Measurements from ENCODE around the gene ULBP2. TPM values are rescaled to one million over a fixed set of nuclear protein-coding genes. Genes with fewer than 3 reads are reported as not detected.

ULBP2 gene, protein sequence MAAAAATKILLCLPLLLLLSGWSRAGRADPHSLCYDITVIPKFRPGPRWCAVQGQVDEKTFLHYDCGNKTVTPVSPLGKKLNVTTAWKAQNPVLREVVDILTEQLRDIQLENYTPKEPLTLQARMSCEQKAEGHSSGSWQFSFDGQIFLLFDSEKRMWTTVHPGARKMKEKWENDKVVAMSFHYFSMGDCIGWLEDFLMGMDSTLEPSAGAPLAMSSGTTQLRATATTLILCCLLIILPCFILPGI
- total RNA-seq: under 1 TPM; 0.65 TPM

- CTCF ChIA-PET: interaction anchor here (0.6 kb wide), 2 partner anchors 27 to 129 kb away, joined by 3 read pairs; no protein-coding TSS in a partner anchor
- POLR2A ChIA-PET: no interaction called here
Observed at GRCh38 chr6:149941583-149942460, at the start of gene ULBP2. TSS of gene ULBP2 (plus strand) at chr6:149942014. CDS start at chr6:149942073, 59 bp downstream.

GRCh38 chr6:149895048-149895590 lies 46.7 kb upstream of the ULBP2 start:
- CTCF ChIA-PET: interaction anchor here (1.5 kb wide), 1 partner anchor 9 kb away, joined by 3 read pairs; no protein-coding TSS in a partner anchor
- POLR2A ChIA-PET: no interaction called here

DNA sequence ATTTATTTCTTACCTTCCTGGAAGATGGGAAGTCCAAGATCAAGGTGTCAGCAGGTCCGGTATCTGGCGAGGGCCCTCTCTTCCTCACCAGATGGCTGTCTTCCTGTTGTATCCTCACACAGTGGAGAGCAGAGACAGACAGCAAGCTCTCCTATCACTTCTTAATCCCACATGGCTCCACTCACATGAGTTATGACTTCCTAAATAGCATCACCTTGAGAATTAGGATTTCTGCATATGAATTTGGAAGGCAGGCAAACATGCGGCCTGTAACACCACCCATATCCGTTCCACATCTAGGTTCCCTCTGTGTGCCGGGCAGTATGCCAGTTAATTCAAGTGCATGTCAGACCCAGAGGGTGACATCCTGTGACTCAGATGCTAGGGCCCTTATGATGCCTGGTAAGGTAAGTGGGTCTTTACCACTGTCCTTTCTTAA lies 46.0 kb upstream of the ULBP2 start:
- POLR2A ChIA-PET: no interaction called here

DNA sequence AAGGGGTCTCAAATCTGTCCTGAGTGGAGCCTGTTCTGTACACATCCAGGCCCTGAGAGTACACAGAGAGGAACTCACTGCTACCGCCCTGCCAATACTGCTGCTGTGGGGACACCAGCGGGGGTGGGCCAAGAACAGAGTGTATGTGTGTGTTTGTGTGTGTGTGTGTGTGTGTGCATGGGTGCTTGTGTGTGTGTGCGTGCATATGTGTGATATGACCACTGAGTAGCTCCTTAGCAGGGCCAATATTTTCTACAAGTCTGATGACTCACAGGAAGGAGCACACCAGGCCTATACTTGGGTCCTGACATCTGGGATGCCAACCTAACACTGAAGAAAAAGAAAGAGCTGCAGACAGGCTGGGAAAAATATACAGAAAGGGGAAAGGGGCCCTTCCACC lies 45.3 kb upstream of the ULBP2 start:
- POLR2A ChIA-PET: no interaction called here
- CTCF ChIA-PET: interaction anchor here (1.5 kb wide), 1 partner anchor 10 kb away, joined by 3 read pairs; no protein-coding TSS in a partner anchor

More for the DNA sequence above, 46.0 kb upstream of the ULBP2 start:
- CTCF ChIA-PET: interaction anchor here (0.6 to 1.5 kb wide), 2 partner anchors 9 to 57 kb away, joined by 3 read pairs; no protein-coding TSS in a partner anchor

- POLR2A ChIA-PET: no interaction called here
- CTCF ChIA-PET: no interaction called here
Observed at GRCh38 chr6:149897015-149897697, 44.7 kb upstream of the ULBP2 start.

DNA sequence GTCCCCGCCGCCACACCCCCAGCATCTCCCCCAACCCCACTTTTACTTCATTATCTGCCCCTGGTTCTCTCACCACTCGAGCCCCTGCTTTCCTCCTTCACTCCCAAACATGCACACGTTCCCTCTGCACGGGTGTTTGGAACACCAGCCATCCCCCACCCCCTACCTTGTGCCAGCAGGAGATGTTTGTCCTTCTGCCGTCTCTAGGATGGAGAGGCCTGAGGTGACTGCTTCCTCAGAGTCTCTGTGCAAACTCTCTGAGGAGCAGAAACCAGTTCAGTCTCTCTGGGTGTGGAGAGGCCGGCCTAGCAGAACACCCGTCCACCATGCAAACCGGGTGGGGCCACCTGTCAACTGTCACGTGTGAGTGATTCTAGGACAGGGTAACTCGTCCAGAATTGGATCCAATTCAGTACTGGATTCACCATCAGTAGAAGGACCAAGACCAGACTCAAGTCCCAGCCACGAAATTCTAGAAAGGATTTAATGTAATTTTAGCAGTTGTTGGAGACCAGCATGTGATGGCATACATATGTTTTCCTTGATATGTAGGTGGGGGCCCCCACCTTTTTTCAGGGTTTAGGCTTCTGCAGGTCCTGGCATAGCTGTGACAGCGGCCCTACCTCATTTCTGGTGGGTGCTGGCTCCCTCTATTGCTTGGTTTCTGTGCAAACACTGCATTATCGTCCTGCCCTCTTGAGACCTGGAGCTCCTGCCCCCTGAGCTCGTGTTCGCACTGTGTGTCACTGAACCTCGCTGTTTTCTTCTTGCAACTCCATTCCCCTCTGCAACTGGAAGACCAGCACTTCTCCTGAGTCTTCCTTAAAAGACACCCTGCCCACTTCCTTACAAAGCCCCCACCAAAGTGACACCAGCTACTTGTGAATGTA lies 43.7 kb upstream of the ULBP2 start, which contains the start of gene RAET1E:
RAET1E (minus strand) TSS at position 259 of the 890 bp plus-strand sequence. CDS start 7,212 bp downstream, outside the sequence.
- POLR2A ChIA-PET: no interaction called here
- CTCF ChIA-PET: no interaction called here

- CTCF ChIA-PET: no interaction called here
Observed at GRCh38 chr6:149898966-149899365, 42.8 kb upstream of the ULBP2 start.

GRCh38 chr6:149899486-149899885 lies 42.3 kb upstream of the ULBP2 start:
- CTCF ChIA-PET: no interaction called here
- POLR2A ChIA-PET: no interaction called here

More at GRCh38 chr6:149898966-149899365, 42.8 kb upstream of the ULBP2 start:
- POLR2A ChIA-PET: no interaction called here

DNA sequence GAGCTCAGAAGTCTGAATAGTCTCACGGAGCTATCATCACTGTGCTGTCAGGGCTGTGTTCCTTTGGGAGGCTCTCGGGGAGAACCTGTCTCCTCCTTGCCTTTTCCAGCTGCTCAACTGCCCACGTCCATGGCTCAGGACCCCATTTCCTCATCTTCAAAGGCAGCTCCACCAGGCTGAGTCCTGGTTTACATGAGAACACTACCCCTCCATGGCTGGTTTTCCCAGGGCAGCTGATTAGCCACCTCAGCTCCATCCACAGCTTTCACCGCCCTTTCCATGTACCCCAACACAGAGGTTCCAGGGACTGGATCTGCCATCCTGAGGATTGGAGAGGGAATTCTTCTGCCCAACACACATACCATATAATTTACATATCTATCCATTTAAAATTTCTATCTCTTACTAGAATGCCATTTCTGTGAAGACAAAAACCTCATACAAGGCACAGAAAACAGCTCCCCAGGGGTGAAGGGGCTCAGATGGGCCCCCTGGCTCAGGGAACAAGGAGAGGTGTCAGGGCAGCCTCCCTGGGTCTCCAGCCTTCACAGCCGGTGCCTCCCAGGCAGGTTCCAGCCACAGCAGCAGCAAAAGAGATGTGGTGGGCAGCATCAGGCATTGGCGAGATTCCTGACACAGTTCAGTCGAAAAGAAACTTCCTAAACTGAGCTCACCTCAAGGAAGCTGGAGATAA lies 41.7 kb upstream of the ULBP2 start:
- POLR2A ChIA-PET: no interaction called here
- CTCF ChIA-PET: no interaction called here

DNA sequence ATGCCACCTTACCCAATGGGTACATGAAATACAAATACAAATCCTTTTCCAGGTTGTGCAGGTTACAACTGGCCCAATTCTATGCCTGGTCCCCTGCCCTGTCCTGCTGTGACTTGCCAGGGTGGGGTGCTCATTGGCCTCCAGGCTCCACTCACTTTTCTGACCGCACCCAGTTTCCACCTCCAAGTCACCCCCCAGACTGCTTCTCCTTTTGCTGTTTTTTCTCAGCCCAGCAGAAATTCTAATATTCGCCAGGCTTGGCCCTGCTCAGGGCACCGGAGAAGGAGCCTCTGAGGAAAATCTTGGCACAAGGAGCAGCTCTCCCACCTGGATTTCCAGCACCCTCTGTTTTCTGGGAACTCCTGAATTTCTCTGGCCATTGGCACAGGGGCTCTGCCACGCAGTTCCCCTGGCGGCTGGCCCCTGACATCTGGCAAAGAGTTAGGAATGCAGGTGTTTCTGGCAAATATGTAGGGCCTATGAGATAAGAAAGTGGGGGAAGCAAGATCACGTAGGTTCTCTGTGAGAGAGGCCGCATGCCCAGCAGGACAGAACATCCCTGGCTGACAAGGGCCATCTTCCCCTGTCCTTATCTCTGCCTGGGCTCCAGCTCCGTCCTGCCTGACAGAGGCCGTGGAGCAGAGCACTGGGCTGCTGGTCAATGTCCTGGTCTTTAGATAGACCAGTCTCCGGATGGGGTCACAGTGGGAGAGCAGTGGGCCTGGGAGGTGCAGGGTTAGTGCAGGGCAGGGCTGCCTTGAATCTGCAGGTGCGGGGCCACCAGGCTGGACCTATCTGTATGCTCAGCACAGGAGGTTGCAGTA lies 41.0 kb upstream of the ULBP2 start:
- ChIA-PET POLR2A (no interaction called here), CTCF (no interaction called here)

DNA sequence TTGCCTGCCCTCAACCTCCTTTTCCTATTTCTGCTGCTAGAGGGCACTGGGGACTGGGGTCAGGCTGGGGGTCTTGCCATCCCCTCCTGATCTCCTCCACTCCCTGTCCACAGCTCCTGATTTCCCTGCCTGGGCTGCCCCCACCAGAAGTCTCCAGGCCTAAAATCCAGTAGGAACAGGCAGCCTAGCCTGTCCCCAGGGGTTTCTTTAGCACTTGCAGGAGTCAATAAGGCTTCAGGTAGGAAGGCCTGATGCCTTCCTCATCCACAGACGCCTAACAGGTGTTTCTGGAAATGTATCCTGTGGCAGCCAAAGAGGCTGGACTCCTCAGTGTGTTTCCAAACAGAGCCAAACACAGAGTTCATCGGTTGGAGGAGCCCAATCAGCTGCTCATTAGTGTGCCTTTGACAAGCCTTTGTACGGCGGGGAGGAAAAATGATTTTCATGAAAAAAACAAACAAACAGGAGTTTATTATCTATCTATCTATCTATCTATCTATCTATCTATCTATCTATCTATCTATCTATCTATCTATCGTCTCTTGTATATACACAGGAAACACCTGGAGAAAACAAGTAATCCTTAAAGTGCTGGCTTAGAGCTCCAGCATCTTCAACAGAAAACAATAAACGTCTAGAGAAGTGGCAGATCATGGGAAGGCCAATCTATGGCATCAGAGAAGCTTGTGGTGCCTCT lies 40.2 kb upstream of the ULBP2 start:
- ChIA-PET CTCF (no interaction called here), POLR2A (no interaction called here)

DNA sequence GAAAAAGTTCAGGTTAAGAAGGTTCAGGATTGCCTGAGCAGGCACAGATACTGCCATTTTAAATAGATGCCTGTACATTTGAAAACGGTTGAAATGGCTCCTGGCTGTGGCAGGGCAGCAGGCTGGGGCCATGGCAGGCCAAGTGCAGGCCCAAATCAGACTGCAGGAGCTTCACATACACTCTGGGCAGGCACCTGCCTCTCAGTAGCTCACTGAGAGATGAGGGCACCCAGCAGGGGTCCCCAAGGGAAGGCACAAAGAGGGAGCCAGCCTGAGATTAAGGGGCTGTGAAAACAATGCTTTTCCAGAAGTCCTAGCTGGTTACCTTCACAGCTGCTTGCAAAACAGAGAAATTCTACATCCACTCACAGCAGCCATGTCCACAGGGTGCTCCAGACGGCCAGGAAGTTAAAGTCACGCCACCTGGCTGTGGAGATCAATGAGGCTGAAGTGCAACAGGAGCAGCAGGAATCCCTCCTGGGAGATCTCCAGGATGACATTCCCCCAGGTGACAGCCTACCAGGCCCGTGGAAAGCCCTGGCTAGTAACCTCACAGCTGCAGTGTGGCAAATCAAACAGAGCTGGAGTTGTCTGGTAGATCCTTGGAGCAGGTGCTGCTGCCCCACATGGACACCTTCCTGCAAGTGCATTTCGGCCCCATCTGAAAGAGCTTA lies 37.7 kb upstream of the ULBP2 start:
- CTCF ChIA-PET: no interaction called here
- POLR2A ChIA-PET: no interaction called here

GRCh38 chr6:149904661-149905370 lies 37.0 kb upstream of the ULBP2 start:
- CTCF ChIA-PET: no interaction called here
- POLR2A ChIA-PET: no interaction called here

DNA sequence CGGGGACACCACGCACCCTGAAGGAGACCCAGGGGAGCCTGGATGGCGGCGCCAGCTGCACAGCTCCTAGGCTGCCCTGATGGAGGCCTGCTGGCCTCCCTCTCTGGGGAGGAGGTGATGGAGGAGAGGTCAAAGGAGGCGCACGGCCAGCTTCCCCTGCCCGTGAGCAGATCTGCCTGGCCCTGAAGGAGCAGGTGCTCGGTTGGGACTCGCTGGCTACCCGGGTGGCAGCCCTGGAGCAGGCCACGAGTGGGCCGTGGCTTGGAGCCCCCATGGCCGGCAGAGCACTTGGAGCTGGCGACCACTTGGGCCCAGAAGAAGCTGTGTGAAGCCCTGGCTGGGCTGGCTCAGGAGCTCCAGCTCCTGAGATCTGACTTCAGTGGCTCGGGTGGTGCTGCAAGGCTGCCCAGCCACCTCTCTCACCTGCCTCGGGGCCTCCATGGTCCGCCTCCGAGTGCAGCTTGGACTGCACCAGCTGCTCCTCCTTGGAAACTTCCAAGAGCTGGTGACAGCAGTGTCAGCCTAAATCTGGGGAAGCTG lies 36.4 kb upstream of the ULBP2 start:
- ChIA-PET CTCF (no interaction called here), POLR2A (no interaction called here)

DNA sequence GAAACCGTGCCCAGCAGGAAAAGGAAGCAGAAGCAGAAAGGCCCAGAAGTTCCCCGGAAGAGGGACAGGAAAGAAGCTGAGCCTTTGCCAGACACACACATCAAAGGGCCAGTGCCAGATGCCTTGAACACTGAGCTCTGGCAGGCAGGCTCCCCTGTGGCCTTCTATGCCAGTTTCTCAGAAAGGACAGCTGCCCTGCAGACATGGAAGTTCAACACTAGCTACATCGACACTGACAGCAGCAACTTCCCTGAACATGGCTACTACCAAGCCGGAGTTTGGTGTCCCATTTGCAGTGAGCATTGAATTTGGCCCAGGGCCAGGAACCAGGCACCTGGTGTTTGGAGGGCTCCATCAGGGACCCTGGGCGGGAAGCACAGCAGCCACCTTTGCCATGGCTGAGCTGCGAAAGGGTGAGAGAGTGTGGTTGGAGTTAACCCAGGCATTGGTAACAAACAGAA lies 35.9 kb upstream of the ULBP2 start:
- ChIA-PET CTCF (no interaction called here), POLR2A (no interaction called here)

DNA sequence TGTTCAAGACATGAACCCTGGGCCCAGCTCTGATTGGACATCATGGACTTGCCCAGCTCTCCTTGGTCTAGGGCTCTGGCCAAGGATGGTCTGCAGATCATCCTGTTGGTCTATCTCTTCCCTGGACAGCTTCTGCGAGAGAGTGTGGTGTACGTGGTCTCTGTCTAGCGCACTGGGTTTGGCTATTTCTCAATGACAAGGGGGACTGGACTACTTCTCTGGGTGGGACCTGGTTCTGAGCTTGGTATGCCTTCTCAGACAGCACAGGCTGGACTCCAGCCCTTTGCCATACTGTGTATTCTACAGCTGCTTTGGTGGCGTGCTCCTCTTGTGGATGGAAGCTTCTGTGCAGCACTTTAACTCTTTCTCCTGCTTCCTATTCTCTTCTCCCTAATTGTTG lies 35.4 kb upstream of the ULBP2 start:
- POLR2A ChIA-PET: no interaction called here

More for the DNA sequence above, 35.4 kb upstream of the ULBP2 start:
- CTCF ChIA-PET: no interaction called here

All from activated CD8-positive, alpha-beta memory T cell treated with anti-CD3 and anti-CD28 coated beads for 36 hours (primary cell).